GM19468 (cell line): ENCODE measurements around the gene NDUFV1.
"Not testable (repeated sequence)": the region's sequence is repeated elsewhere in the genome, so short reads cannot be mapped to it uniquely, and the experiment has no call there.

Experiments used
- ATAC-seq: cut with Tn5 transposase; IDR thresholded peaks from one replicate; pipeline ENCODE4 v1.9.1; 2021; ENCODE audit warnings: mild to moderate bottlenecking, moderate library complexity, moderate number of reproducible peaks; ENCODE audit not compliant: unreplicated experiment; ENCODE audit errors: extremely low read depth

Gene NDUFV1

GRCh38 chr11:67621928-67622327 lies 15.2 kb downstream of the NDUFV1 start:
- not testable (repeated sequence) for ATAC-seq

GRCh38 chr11:67622905-67623304 lies 16.2 kb downstream of the NDUFV1 start:
- not testable (repeated sequence) for ATAC-seq

- ATAC-seq: not testable (repeated sequence)
Measured at GRCh38 chr11:67623795-67624194, 17.1 kb downstream of the NDUFV1 start.

GRCh38 chr11:67626131-67626833 lies 19.5 kb downstream of the NDUFV1 start:
- not testable (repeated sequence) for ATAC-seq

- no peak for ATAC-seq
Measured at GRCh38 chr11:67626970-67627369, 20.2 kb downstream of the NDUFV1 start.

- no peak for ATAC-seq
Measured at GRCh38 chr11:67627441-67627811, 20.7 kb downstream of the NDUFV1 start.

GRCh38 chr11:67627812-67628624 lies 21.3 kb downstream of the NDUFV1 start:
- no peak for ATAC-seq

- no peak for ATAC-seq
Measured at GRCh38 chr11:67628710-67629385, 22.1 kb downstream of the NDUFV1 start.

GRCh38 chr11:67629386-67630227 lies 22.9 kb downstream of the NDUFV1 start, which contains the start of gene NUDT8:
Gene NUDT8, minus strand, starts transcription at chr11:67629937. Its CDS starts 26 bp downstream, at chr11:67629911.
- peak; percentile 44 for ATAC-seq

GRCh38 chr11:67630228-67630942 lies 23.6 kb downstream of the NDUFV1 start:
- ATAC-seq: peak; percentile 17

- no peak for ATAC-seq
Measured at GRCh38 chr11:67630943-67631331, 24.2 kb downstream of the NDUFV1 start.

- ATAC-seq: no peak
Measured at GRCh38 chr11:67631411-67631810, 24.7 kb downstream of the NDUFV1 start.

GRCh38 chr11:67631853-67632174 lies 25.1 kb downstream of the NDUFV1 start:
- ATAC-seq: no peak

GRCh38 chr11:67632175-67632981 lies 25.6 kb downstream of the NDUFV1 start:
- ATAC-seq: no peak

GRCh38 chr11:67632982-67633755 lies 26.4 kb downstream of the NDUFV1 start:
- no peak for ATAC-seq

GRCh38 chr11:67633758-67634365 lies 27.1 kb downstream of the NDUFV1 start:
- ATAC-seq: no peak

- ATAC-seq: no peak
Measured at GRCh38 chr11:67634366-67635230, 27.9 kb downstream of the NDUFV1 start.
